IMR-90 (cell line): ENCODE results near the gene F13A1. TPM values are rescaled to one million over a fixed set of nuclear protein-coding genes. Genes with fewer than 3 reads are reported as not detected.

Source experiments
- ATAC-seq: fragments of 200-7000 bp; cut with Tn5 transposase; 2 replicates; pipeline ENCODE4 v1.9.1; 2020; ENCODE audit warnings: low read depth, mild to moderate bottlenecking, moderate library complexity
- BruUV-seq: library from RNA; stranded (reverse); fragments of 400-500 nt; replicated peaks from 2 replicates; lab custom pipeline; 2021; lab: Mats Ljungman, UMichigan
- CTCF ChIA-PET: fragments of 300-600 bp; formaldehyde crosslinking; extraction: SDS; loops from one replicate; lab custom pipeline; 2021; ENCODE audit warnings: antibody characterized with exemption; lab: Yijun Ruan, JAX
- POLR2A ChIA-PET: fragments of 300-600 bp; sonication (Branson Sonifier 250); formaldehyde crosslinking; loops from one replicate; lab custom pipeline; 2022; ENCODE audit warnings: antibody characterized with exemption; ENCODE audit not compliant: unreplicated experiment; lab: Charles Lee
- DNase-seq: peaks from one replicate; pipeline ENCODE4 v3.0.0; 2013
- H2AFZ ChIP-seq: replicated peaks from 2 replicates; pipeline ENCODE3; 2013; ENCODE audit warnings: low read length, mild to moderate bottlenecking; ENCODE audit not compliant: poor library complexity
- H2AK5ac ChIP-seq: 2 replicates; pipeline ENCODE4 v1.6.1; 2013; ENCODE audit warnings: low read depth, low read length, inconsistent platforms
- H2AK9ac ChIP-seq: replicated peaks from 2 replicates; pipeline ENCODE3; 2013; ENCODE audit warnings: mild to moderate bottlenecking, low read depth, low read length, moderate library complexity; ENCODE audit not compliant: poor library complexity
- H2BK120ac ChIP-seq: 2 replicates; pipeline ENCODE4 v1.6.1; 2013; ENCODE audit warnings: low read depth, low read length, inconsistent platforms
- H2BK15ac ChIP-seq: 3 replicates; pipeline ENCODE4 v1.6.1; 2013; ENCODE audit warnings: low read depth, low read length, inconsistent platforms
- H2BK20ac ChIP-seq: 2 replicates; pipeline ENCODE4 v1.6.1; 2013; ENCODE audit warnings: low read depth, mild to moderate bottlenecking, inconsistent platforms, low read length, moderate library complexity
- H2BK5ac ChIP-seq: 2 replicates; pipeline ENCODE4 v1.6.1; 2013; ENCODE audit warnings: mild to moderate bottlenecking, low read depth, low read length, inconsistent platforms; ENCODE audit not compliant: poor library complexity, severe bottlenecking
- H3K14ac ChIP-seq: replicated peaks from 2 replicates; pipeline ENCODE4 v1.6.1; 2013; ENCODE audit warnings: low read depth, low read length, inconsistent platforms
- H3K18ac ChIP-seq: 2 replicates; pipeline ENCODE4 v1.6.1; 2013; ENCODE audit warnings: low read depth, low read length, control low read depth
- H3K23ac ChIP-seq: 2 replicates; pipeline ENCODE4 v1.6.1; 2013; ENCODE audit warnings: low read depth, low read length, inconsistent platforms
- H3K27ac ChIP-seq: 2 replicates; pipeline ENCODE4 v1.5.1; 2013; ENCODE audit warnings: mild to moderate bottlenecking, control low read depth, low read length; ENCODE audit not compliant: insufficient read depth
- H3K27me3 ChIP-seq: 2 replicates; pipeline ENCODE4 v1.6.1; 2013; ENCODE audit warnings: low read length; ENCODE audit not compliant: control insufficient read depth, insufficient read depth
- H3K36me3 ChIP-seq: 2 replicates; pipeline ENCODE4 v1.6.1; 2013; ENCODE audit warnings: low read length, mixed read lengths; ENCODE audit not compliant: control insufficient read depth, insufficient read depth
- H3K4ac ChIP-seq: 2 replicates; pipeline ENCODE4 v1.6.1; 2013; ENCODE audit warnings: low read depth, low read length, inconsistent platforms
- H3K4me1 ChIP-seq: 2 replicates; pipeline ENCODE4 v1.6.1; 2013; ENCODE audit warnings: low read length, mixed read lengths; ENCODE audit not compliant: control insufficient read depth, insufficient read depth
- H3K4me2 ChIP-seq: 2 replicates; pipeline ENCODE4 v1.6.1; 2013; ENCODE audit warnings: low read depth, mild to moderate bottlenecking, control low read depth, low read length, moderate library complexity
- H3K4me3 ChIP-seq: 2 replicates; pipeline ENCODE4 v1.5.1; 2013; ENCODE audit warnings: low read depth, mild to moderate bottlenecking, control low read depth, low read length, moderate library complexity; ENCODE audit not compliant: insufficient read depth
- H3K56ac ChIP-seq: 2 replicates; pipeline ENCODE4 v1.6.1; 2013; ENCODE audit warnings: low read length, inconsistent platforms; ENCODE audit not compliant: insufficient read depth; ENCODE audit errors: extremely low read depth
- H3K79me1 ChIP-seq, 2 experiments: 2 replicates each; pipeline ENCODE4 v1.6.1; 2013; ENCODE audit warnings: low read length in 2 of 2, inconsistent platforms in 1 of 2, low read depth in 1 of 2
- H3K9ac ChIP-seq: 2 replicates; pipeline ENCODE4 v1.6.1; 2013; ENCODE audit warnings: low read depth, low read length, control low read depth
- H3K9me1 ChIP-seq: 2 replicates; pipeline ENCODE4 v1.6.1; 2013; ENCODE audit warnings: low read length, inconsistent platforms; ENCODE audit not compliant: insufficient read depth
- H3K9me3 ChIP-seq: 2 replicates; pipeline ENCODE4 v1.6.1; 2013; ENCODE audit warnings: low read length; ENCODE audit not compliant: control insufficient read depth, insufficient read depth
- H4K20me1 ChIP-seq: 2 replicates; pipeline ENCODE4 v1.6.1; 2013; ENCODE audit warnings: low read length, inconsistent platforms; ENCODE audit not compliant: insufficient read depth
- H4K5ac ChIP-seq: 2 replicates; pipeline ENCODE4 v1.6.1; 2013; ENCODE audit warnings: mild to moderate bottlenecking, low read depth, low read length, control low read depth
- H4K8ac ChIP-seq, 2 experiments: 2 replicates each; pipeline ENCODE4 v1.6.1; 2013; ENCODE audit warnings: low read depth in 2 of 2, low read length in 2 of 2, control low read depth in 1 of 2, inconsistent platforms in 1 of 2
- H4K91ac ChIP-seq: 2 replicates; pipeline ENCODE4 v1.6.1; 2013; ENCODE audit warnings: low read depth, low read length, inconsistent platforms; ENCODE audit not compliant: insufficient read depth
- BHLHE40 ChIP-seq: fragments of 150-350 bp; IDR thresholded peaks from 2 replicates; pipeline ENCODE4 v1.6.1; 2016; ENCODE audit warnings: mild to moderate bottlenecking, low read depth, low read length
- CEBPB ChIP-seq: IDR thresholded peaks from 2 replicates; pipeline ENCODE4 v1.6.1; 2012; ENCODE audit warnings: low read depth, low read length, improper control_type of control experiment
- CHD1 ChIP-seq: IDR thresholded peaks from 2 replicates; pipeline ENCODE4 v1.6.1; 2012; ENCODE audit warnings: low read depth, low read length, improper control_type of control experiment
- FOS ChIP-seq: fragments of 150-350 bp; IDR thresholded peaks from 2 replicates; pipeline ENCODE4 v1.6.1; 2016; ENCODE audit warnings: low read depth, low read length
- MAFK ChIP-seq: IDR thresholded peaks from 2 replicates; pipeline ENCODE4 v1.6.1; 2012; ENCODE audit warnings: low read depth, low read length, improper control_type of control experiment
- MAZ ChIP-seq: IDR thresholded peaks from 2 replicates; pipeline ENCODE4 v1.6.1; 2012; ENCODE audit warnings: low read depth, mild to moderate bottlenecking, low read length, improper control_type of control experiment, moderate library complexity, borderline replicate concordance
- MXI1 ChIP-seq: IDR thresholded peaks from 2 replicates; pipeline ENCODE4 v1.6.1; 2012; ENCODE audit warnings: low read depth, mild to moderate bottlenecking, low read length, moderate library complexity, borderline replicate concordance
- NFE2L2 ChIP-seq: fragments of 150-350 bp; IDR thresholded peaks from 2 replicates; pipeline ENCODE4 v1.6.1; 2016; ENCODE audit warnings: low read depth, mild to moderate bottlenecking, low read length
- POLR2A ChIP-seq: IDR thresholded peaks from 2 replicates; pipeline ENCODE4 v1.6.1; 2012; ENCODE audit warnings: mild to moderate bottlenecking, low read depth, low read length
- RAD21 ChIP-seq: IDR thresholded peaks from 2 replicates; pipeline ENCODE4 v1.6.1; 2012; ENCODE audit warnings: low read length, improper control_type of control experiment
- RCOR1 ChIP-seq: IDR thresholded peaks from 2 replicates; pipeline ENCODE4 v1.6.1; 2012; ENCODE audit warnings: mild to moderate bottlenecking, low read length, improper control_type of control experiment; ENCODE audit not compliant: insufficient replicate concordance
- RFX5 ChIP-seq: IDR thresholded peaks from 2 replicates; pipeline ENCODE4 v1.8.0; 2012; ENCODE audit warnings: low read depth, mild to moderate bottlenecking, low read length, moderate library complexity
- SMC3 ChIP-seq: fragments of 150-350 bp; IDR thresholded peaks from 2 replicates; pipeline ENCODE4 v1.6.1; 2016; ENCODE audit warnings: low read depth, mild to moderate bottlenecking, antibody characterized with exemption, low read length, moderate library complexity
- WGBS, 2 experiments: methylation state at CpG; one replicate each; pipeline versions ENCODE4 v1.1.5 to v1.1.7; 2013; ENCODE audit warnings: missing lambda C conversion rate in 2 of 2; ENCODE audit not compliant: insufficient read length in 1 of 2; ENCODE audit errors: extremely low coverage in 2 of 2; 5-methylcytosine and 5-hydroxymethylcytosine counted together
- dilution Hi-C: fragments of 300-500 bp; cut with HindIII; formaldehyde crosslinking; loops from one replicate; pipeline ENCODE4 v1.14.3; 2018; ENCODE audit warnings: low sequenced_read_pairs; ENCODE audit not compliant: unreplicated experiment
- in situ Hi-C: fragments of 300-500 bp; cut with MboI; formaldehyde crosslinking; loops from 3 replicates; pipeline ENCODE4 v1.14.3; 2019; ENCODE audit warnings: low sequenced_read_pairs, inconsistent platforms, mixed read lengths
- intact Hi-C: fragments of 100-400 bp; cut with micrococcal nuclease; formaldehyde crosslinking; loops from 2 replicates; pipeline ENCODE4 v1.10.0; 2022
- polyA plus RNA-seq, 3 experiments: library from polyadenylated mRNA; depleted of rRNA; stranded (reverse); fragments of >200 nt; gene quantifications; 2 replicates each; pipeline ENCODE4 v1.2.3, GENCODE V29; 2012; ENCODE audit warnings: low replicate concordance in 1 of 3
- total RNA-seq: library from RNA; depleted of rRNA; stranded (reverse); fragments of >200 nt; gene quantifications from 2 replicates; pipeline ENCODE4 v1.2.3, GENCODE V29; 2012
- TF ChIP-seq, protein P1 (sequence below): fragments of 150-350 bp; IDR thresholded peaks from 2 replicates; pipeline ENCODE4 v1.6.1; 2017; ENCODE audit warnings: mild to moderate bottlenecking, antibody characterized with exemption, low read length, low read depth
- TF ChIP-seq, protein P2 (sequence below): conservative IDR thresholded peaks from 2 replicates; pipeline ENCODE4 v1.5.1; 2012; ENCODE audit warnings: mild to moderate bottlenecking, low read depth, low read length, improper control_type of control experiment
- TF ChIP-seq, protein P3 (sequence below): fragments of 150-350 bp; IDR thresholded peaks from 2 replicates; pipeline ENCODE4 v1.6.1; 2016; ENCODE audit warnings: low read depth, mild to moderate bottlenecking, low read length, moderate library complexity, borderline replicate concordance

F13A1 gene
- total and polyA plus RNA-seq, 2 of the 4 experiments (the other 2 are of a cell fraction): not detected

DNA sequence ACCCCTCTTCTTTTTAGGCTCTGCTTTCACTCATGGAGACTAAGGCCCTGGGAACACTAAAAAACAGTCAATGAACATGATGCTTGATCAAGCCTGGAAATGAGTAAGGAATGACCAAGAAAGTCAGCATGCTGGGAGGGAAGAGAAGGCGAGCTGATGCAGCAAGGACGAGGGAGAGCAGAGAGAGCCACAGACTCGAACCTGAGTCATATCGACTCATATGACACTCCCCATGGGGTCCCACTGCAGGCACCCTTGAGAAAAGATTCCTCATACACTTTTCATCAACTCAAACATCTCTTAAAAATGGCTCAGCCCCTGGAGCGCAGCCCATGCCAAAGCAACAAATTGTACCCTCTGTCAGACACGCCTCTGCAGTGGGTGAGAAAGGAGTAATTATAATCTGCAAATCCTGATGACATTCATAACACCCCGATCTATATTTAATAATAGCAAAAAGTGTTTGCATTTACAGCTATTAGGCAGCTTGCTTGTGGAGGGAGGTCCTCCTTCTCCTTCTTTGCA lies 127.2 kb downstream of the F13A1 start:
- BruUV-seq: no TSS peak
- Histone ChIP-seq H3K27ac (no peak overlapping the region), H4K20me1 (no peaks in the 10 kb centered on the region), H3K9ac (no peak overlapping the region), H2BK120ac (no peak overlapping the region), H4K91ac (no peak overlapping the region), H3K36me3 (no peaks in the 10 kb centered on the region), H3K9me1 (no peaks in the 10 kb centered on the region), H3K14ac (no peak overlapping the region), H3K9me3 (peaks cover 33% of the 10 kb centered on the region), H2BK5ac (no peak overlapping the region), H2AFZ (no peak overlapping the region), H3K4me1 (no peaks in the 10 kb centered on the region), H2AK5ac (no peak overlapping the region), H3K4ac (no peak overlapping the region), H3K27me3 (no peaks in the 10 kb centered on the region), H2AK9ac (no peak overlapping the region), H3K23ac (no peak overlapping the region), H2BK20ac (no peak overlapping the region), H3K56ac (no peak overlapping the region), H3K79me1 (no peaks in the 10 kb centered on the region), H3K18ac (no peak overlapping the region), H3K4me2 (no peak overlapping the region), H4K8ac (no peak overlapping the region), H4K5ac (no peak overlapping the region), H2BK15ac (no peak overlapping the region), H3K4me3 (no peak overlapping the region)
- dilution Hi-C loops: no loop called here
- ATAC-seq (no peak), DNase-seq (no peak)
- in situ Hi-C loops: no loop called here
- intact Hi-C loops: no loop called here
- TF ChIP-seq RFX5 (no peak), RAD21 (no peak), POLR2A (no peak), MXI1 (no peak), CEBPB (no peak), NFE2L2 (no peak), SMC3 (no peak), MAZ (no peak), CHD1 (no peak), BHLHE40 (no peak), FOS (no peak), MAFK (no peak), RCOR1 (no peak)
- TF ChIP-seq, protein P1, sequence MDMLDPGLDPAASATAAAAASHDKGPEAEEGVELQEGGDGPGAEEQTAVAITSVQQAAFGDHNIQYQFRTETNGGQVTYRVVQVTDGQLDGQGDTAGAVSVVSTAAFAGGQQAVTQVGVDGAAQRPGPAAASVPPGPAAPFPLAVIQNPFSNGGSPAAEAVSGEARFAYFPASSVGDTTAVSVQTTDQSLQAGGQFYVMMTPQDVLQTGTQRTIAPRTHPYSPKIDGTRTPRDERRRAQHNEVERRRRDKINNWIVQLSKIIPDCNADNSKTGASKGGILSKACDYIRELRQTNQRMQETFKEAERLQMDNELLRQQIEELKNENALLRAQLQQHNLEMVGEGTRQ: no peak
- TF ChIP-seq, protein P2, sequence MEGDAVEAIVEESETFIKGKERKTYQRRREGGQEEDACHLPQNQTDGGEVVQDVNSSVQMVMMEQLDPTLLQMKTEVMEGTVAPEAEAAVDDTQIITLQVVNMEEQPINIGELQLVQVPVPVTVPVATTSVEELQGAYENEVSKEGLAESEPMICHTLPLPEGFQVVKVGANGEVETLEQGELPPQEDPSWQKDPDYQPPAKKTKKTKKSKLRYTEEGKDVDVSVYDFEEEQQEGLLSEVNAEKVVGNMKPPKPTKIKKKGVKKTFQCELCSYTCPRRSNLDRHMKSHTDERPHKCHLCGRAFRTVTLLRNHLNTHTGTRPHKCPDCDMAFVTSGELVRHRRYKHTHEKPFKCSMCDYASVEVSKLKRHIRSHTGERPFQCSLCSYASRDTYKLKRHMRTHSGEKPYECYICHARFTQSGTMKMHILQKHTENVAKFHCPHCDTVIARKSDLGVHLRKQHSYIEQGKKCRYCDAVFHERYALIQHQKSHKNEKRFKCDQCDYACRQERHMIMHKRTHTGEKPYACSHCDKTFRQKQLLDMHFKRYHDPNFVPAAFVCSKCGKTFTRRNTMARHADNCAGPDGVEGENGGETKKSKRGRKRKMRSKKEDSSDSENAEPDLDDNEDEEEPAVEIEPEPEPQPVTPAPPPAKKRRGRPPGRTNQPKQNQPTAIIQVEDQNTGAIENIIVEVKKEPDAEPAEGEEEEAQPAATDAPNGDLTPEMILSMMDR: no peak
- TF ChIP-seq, protein P3, sequence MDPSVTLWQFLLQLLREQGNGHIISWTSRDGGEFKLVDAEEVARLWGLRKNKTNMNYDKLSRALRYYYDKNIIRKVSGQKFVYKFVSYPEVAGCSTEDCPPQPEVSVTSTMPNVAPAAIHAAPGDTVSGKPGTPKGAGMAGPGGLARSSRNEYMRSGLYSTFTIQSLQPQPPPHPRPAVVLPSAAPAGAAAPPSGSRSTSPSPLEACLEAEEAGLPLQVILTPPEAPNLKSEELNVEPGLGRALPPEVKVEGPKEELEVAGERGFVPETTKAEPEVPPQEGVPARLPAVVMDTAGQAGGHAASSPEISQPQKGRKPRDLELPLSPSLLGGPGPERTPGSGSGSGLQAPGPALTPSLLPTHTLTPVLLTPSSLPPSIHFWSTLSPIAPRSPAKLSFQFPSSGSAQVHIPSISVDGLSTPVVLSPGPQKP: no peak
- WGBS, 2 experiments: no CpG with 5 or more reads among the region's 7 CpGs
- POLR2A ChIA-PET: no interaction called here
- CTCF ChIA-PET: no interaction called here
